Measurements from ENCODE around the gene MAP3K21.

MAP3K21 gene

GRCh38 chr1:233406339-233406960 is 78.9 kb downstream of the MAP3K21 start:
- Histone ChIP-seq H3F3A (ENCODE audit: insufficient read depth, low read length) (peaks cover 7% of the 10 kb centered on the region), H3K4me2 (ENCODE audit: low read depth, low read length) (no peak overlapping the region), H3K27ac (ENCODE audit: low read length) (no peak overlapping the region), H3K79me2 (ENCODE audit: low read length) (no peaks in the 10 kb centered on the region), H3K4me3 (ENCODE audit: low read length) (no peak overlapping the region), H3K9me3 (replicated peaks; ENCODE audit: insufficient read depth, low read length) (no peaks in the 10 kb centered on the region), H3K9ac (ENCODE audit: low read length) (no peak overlapping the region), H4K20me1 (ENCODE audit: insufficient read depth, low read length) (no peaks in the 10 kb centered on the region), H3K36me3 (replicated peaks; ENCODE audit: insufficient read depth, low read length) (no peaks in the 10 kb centered on the region), H2AFZ (ENCODE audit: low read length) (no peak overlapping the region), H3K9me2 (replicated peaks; ENCODE audit: insufficient read depth, low read length) (no peaks in the 10 kb centered on the region), H3K27me3 (replicated peaks; ENCODE audit: insufficient read depth, low read length) (no peaks in the 10 kb centered on the region), H3K4me1 (ENCODE audit: low read length) (peaks cover 16% of the 10 kb centered on the region)
- no peak for DNase-seq
- TF ChIP-seq EZH2phosphoT487 (IDR thresholded peaks at IDR 0.05; ENCODE audit: low read length) (no peak), EZH2 (optimal IDR thresholded peaks at IDR 0.05; ENCODE audit: low read depth, low read length) (no peak)
- TF ChIP-seq, protein P1, sequence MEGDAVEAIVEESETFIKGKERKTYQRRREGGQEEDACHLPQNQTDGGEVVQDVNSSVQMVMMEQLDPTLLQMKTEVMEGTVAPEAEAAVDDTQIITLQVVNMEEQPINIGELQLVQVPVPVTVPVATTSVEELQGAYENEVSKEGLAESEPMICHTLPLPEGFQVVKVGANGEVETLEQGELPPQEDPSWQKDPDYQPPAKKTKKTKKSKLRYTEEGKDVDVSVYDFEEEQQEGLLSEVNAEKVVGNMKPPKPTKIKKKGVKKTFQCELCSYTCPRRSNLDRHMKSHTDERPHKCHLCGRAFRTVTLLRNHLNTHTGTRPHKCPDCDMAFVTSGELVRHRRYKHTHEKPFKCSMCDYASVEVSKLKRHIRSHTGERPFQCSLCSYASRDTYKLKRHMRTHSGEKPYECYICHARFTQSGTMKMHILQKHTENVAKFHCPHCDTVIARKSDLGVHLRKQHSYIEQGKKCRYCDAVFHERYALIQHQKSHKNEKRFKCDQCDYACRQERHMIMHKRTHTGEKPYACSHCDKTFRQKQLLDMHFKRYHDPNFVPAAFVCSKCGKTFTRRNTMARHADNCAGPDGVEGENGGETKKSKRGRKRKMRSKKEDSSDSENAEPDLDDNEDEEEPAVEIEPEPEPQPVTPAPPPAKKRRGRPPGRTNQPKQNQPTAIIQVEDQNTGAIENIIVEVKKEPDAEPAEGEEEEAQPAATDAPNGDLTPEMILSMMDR (IDR thresholded peaks at IDR 0.05; ENCODE audit: low read length), result no peak

DNA sequence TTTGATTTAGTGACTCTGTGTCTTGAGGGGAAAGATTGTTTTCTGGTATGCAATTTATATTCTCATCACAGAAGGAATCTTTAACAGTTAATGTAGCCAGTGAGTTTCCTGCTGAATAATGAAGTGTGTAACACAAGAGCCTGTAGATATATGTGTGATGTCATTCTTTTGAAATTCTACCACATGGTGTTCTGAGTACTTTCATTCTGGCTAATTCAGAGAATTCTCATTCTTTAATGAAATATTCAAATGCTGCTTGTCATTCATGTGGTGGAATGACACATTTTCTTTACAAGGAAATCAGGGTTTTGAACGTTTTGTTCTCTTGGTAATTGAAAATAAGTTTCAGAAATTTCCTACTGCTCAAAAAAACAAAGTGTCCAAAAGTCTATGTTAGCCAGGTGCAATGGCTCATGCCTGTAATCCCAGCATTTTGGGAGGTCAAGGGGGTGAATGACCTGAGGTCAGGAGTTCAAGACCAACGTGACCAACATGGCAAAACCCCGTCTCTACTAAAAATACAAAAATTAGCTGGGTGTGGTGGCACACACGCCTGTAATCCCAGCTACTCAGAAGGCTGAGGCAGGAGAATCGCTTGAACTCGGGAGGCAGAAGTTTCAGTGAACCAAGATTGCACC is 79.6 kb downstream of the MAP3K21 start:
- Histone ChIP-seq H3K4me1 (ENCODE audit: low read length) (peaks cover 16% of the 10 kb centered on the region), H3K27ac (ENCODE audit: low read length) (no peak overlapping the region), H3K4me2 (ENCODE audit: low read depth, low read length) (no peak overlapping the region), H3F3A (ENCODE audit: insufficient read depth, low read length) (peaks cover 7% of the 10 kb centered on the region), H2AFZ (ENCODE audit: low read length) (no peak overlapping the region), H4K20me1 (ENCODE audit: insufficient read depth, low read length) (no peaks in the 10 kb centered on the region), H3K79me2 (ENCODE audit: low read length) (no peaks in the 10 kb centered on the region), H3K9me3 (replicated peaks; ENCODE audit: insufficient read depth, low read length) (no peaks in the 10 kb centered on the region), H3K4me3 (ENCODE audit: low read length) (no peak overlapping the region), H3K9me2 (replicated peaks; ENCODE audit: insufficient read depth, low read length) (no peaks in the 10 kb centered on the region), H3K27me3 (replicated peaks; ENCODE audit: insufficient read depth, low read length) (no peaks in the 10 kb centered on the region), H3K36me3 (replicated peaks; ENCODE audit: insufficient read depth, low read length) (no peaks in the 10 kb centered on the region), H3K9ac (ENCODE audit: low read length) (no peak overlapping the region)
- no peak for DNase-seq
- TF ChIP-seq, protein P1 (IDR thresholded peaks at IDR 0.05; ENCODE audit: low read length), result no peak
- TF ChIP-seq EZH2 (optimal IDR thresholded peaks at IDR 0.05; ENCODE audit: low read depth, low read length) (no peak), EZH2phosphoT487 (IDR thresholded peaks at IDR 0.05; ENCODE audit: low read length) (no peak)

GRCh38 chr1:233409540-233409939 is 82.0 kb downstream of the MAP3K21 start:
- no peaks in the 10 kb centered on the region for H3K36me3 ChIP-seq (replicated peaks; ENCODE audit: insufficient read depth, low read length)
- H3K9me2 ChIP-seq (replicated peaks; ENCODE audit: insufficient read depth, low read length), result no peaks in the 10 kb centered on the region
- 0 out of 2 replicates have a peak overlapping the region, but pooled peaks have one; percentile 5 for H3K4me3 ChIP-seq (ENCODE audit: low read length)
- no peak overlapping the region for H3K9ac ChIP-seq (ENCODE audit: low read length)
- H3K27me3 ChIP-seq (replicated peaks; ENCODE audit: insufficient read depth, low read length), result no peaks in the 10 kb centered on the region
- DNase-seq, result peak; percentile 27
- peak overlapping the region; percentile 31 for H2AFZ ChIP-seq (ENCODE audit: low read length)
- H3K9me3 ChIP-seq (replicated peaks; ENCODE audit: insufficient read depth, low read length), result no peaks in the 10 kb centered on the region
- H3K4me2 ChIP-seq (ENCODE audit: low read depth, low read length), result peak overlapping the region; percentile 42
- H3K79me2 ChIP-seq (ENCODE audit: low read length), result no peaks in the 10 kb centered on the region
- peaks cover 7% of the 10 kb centered on the region for H3F3A ChIP-seq (ENCODE audit: insufficient read depth, low read length)
- H4K20me1 ChIP-seq (ENCODE audit: insufficient read depth, low read length), result no peaks in the 10 kb centered on the region
- TF ChIP-seq EZH2 (optimal IDR thresholded peaks at IDR 0.05; ENCODE audit: low read depth, low read length) (no peak), EZH2phosphoT487 (IDR thresholded peaks at IDR 0.05; ENCODE audit: low read length) (no peak)
- TF ChIP-seq, protein P1 (IDR thresholded peaks at IDR 0.05; ENCODE audit: low read length), result no peak
- peaks cover 16% of the 10 kb centered on the region for H3K4me1 ChIP-seq (ENCODE audit: low read length)
- H3K27ac ChIP-seq (ENCODE audit: low read length), result peak overlapping the region; percentile 3; the same call in 1 of the 2 replicates
